ENCODE measurements around the gene TMEM203. TPM values are rescaled to one million over a fixed set of nuclear protein-coding genes. Genes with fewer than 3 reads are reported as not detected.

The TMEM203 gene
- total RNA-seq, 1 donor from 2014 or later: 37.6 TPM

DNA sequence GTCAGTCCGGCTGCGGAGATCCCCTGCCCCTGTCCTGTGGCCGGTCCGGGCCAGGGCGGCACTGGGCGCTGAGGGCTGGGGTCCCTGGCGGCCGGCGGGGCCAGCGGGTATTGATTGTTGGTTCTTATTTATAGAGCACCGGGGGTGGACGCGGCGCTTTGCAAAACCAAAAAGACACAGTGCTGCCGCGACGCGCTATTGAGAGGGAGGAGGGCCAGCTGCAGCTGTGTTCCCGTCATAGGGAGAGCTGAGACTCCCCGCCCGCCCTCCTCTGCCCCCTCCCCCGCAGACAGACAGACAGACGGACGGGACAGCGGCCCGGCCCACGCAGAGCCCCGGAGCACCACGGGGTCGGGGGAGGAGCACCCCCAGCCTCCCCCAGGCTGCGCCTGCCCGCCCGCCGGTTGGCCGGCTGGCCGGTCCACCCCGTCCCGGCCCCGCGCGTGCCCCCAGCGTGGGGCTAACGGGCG lies 38.1 kb downstream of the TMEM203 start:
- no peak for DNase-seq (ENCODE audit: low spot score)

DNA sequence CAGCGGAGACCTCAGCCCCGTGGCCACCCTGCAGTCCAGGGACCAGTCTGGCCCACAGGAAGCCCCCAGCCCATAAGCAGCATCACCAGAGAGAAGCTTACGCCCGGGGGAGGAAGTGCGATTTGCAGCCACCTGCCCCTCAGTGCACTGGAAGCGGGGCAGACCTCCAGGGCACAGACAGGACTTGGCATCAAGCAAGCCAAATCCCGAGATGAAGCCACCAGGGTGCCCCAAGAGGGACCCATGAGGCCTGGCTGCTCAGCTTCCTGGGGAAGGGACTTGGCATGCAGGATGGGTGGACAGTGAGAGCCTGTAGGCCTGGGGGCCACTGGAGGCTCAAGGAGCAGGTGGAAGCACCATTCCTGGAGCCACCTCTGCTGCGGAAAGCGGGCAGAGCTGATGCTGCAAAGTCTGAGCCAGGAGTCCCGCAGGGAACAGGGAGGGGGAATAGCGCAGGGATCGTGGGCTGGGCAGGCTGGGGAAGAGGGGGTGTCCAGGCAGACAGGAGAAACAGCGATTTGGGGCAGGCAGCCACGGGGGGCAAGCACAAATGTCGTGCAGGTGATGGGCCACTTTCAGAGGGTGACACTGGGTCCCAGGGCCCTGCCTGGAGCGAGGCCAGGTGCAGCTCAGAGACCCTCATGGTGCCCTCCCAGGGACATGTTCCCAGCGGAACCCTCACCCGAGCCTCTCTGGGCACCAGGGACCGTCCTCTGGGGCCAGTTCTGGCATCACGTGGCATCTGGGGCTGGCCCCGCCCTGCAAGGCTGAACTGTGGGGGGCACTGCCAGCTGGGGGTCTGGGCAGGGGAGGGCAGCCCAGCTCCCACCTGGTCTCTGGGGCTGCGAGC lies 38.8 kb downstream of the TMEM203 start:
- DNase-seq (ENCODE audit: low spot score): no peak

DNA sequence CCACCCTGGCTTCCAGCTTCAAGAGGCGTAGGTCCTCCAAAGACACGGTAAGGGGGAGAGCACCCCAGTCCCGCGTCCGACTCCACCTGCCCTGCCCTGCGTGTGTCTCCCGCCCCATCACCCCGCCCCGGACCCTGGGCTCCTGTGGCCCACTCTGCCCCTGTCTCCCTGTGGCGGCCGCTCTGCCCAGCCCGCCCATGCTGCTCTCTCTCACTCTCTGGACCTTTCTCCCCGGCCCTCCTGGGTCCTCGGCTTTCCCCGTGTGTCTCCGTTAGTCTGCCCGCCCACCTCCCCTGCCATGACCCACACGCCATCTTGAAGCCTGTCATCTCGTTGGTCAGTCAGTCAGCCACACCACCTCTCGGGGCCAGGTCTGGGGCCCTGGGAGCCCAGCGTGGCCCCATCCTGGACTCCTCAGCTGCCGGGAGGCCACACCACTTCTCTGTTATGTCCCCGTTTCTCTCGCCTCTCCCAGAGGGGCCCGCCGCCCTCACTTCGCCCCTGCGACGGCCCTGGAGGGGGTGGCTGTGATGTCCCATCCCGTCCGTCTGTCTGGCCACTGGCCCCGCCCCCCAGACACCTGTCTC lies 40.1 kb downstream of the TMEM203 start:
- no peak for DNase-seq (ENCODE audit: low spot score)

- no peak for DNase-seq (ENCODE audit: low spot score)
Observed at GRCh38 chr9:137164370-137165249, 40.8 kb downstream of the TMEM203 start.

DNA sequence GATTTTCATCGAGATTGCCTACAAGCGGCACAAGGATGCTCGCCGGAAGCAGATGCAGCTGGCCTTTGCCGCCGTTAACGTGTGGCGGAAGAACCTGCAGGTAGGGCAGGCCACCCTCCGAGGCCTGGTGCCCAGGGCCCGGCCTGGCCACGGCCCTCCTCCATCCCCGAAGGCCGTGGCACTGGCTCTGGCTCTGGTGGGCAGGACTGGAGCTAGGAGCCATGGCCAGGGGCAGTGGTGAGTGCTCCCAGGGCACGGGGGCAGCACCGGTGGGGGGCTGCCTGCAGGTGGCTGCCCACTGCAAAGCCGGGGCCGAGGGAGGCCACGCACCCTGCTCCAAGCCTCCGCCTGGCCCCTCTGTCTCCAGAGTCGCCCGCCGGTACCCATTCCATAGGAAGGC lies 41.6 kb downstream of the TMEM203 start:
- DNase-seq (ENCODE audit: low spot score): no peak

DNA sequence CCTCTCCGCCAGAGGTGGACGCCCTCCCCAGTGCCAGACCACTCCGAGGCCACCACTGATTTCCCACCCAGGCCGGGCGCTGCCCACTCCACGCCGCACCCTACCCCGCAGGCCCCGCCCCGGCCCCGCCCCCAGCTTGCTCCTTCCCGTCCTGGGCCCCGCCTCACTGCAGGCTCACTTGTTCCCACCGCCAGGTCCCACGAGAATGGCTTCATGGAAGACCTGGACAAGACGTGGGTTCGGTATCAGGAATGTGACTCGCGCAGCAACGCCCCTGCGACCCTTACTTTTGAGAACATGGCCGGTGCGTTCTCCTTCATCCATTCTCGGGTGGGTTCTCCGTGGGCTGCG lies 42.1 kb downstream of the TMEM203 start:
- DNase-seq (ENCODE audit: low spot score): no peak

DNA sequence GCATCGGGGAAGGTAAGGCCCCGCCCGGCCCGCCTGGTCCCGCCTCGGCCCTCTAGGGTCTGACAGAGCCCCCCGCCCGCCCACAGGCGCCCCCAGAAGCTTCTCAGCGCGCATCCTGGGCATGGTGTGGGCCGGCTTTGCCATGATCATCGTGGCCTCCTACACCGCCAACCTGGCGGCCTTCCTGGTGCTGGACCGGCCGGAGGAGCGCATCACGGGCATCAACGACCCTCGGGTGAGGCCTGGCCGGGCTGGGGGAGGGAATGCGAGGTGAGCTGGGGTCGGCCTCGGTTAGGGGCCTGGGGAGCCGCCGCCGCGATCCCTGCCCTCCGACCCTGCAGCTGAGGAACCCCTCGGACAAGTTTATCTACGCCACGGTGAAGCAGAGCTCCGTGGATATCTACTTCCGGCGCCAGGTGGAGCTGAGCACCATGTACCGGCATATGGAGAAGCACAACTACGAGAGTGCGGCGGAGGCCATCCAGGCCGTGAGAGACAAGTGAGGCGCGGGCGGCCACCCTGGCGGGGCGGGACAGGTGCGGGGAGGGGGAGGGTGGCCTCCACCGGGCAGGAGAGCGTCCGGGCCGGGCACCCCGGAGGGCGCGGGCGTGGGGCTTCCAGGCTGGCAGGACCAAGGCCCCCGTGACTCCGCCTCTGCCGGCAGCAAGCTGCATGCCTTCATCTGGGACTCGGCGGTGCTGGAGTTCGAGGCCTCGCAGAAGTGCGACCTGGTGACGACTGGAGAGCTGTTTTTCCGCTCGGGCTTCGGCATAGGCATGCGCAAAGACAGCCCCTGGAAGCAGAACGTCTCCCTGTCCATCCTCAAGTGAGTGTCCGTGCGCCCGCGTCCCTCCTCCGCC lies 42.7 kb downstream of the TMEM203 start:
- DNase-seq (ENCODE audit: low spot score): no peak

GRCh38 chr9:137161558-137162486 lies 43.6 kb downstream of the TMEM203 start:
- DNase-seq (ENCODE audit: low spot score): no peak

- DNase-seq (ENCODE audit: low spot score): no peak
Observed at GRCh38 chr9:137160716-137161557, 44.5 kb downstream of the TMEM203 start.

DNA sequence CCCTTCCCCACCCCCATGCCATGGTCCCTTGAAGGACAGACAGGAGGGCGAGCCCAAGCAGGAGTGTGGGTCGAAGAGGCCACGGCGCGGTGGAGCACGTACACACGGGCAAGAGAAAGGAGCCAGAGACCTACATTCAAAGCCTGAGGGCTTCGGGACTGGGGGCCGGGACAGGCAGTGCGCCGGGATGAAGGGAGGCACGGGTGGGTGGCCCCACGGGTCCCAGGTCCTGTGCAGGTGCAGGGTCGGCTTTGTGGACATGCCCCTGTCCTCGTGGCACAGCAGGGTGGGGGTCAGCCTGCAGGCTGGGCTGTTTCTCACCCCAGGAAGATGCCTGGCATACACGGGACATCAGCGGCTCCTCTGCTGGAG lies 45.4 kb downstream of the TMEM203 start:
- DNase-seq (ENCODE audit: low spot score): no peak

DNA sequence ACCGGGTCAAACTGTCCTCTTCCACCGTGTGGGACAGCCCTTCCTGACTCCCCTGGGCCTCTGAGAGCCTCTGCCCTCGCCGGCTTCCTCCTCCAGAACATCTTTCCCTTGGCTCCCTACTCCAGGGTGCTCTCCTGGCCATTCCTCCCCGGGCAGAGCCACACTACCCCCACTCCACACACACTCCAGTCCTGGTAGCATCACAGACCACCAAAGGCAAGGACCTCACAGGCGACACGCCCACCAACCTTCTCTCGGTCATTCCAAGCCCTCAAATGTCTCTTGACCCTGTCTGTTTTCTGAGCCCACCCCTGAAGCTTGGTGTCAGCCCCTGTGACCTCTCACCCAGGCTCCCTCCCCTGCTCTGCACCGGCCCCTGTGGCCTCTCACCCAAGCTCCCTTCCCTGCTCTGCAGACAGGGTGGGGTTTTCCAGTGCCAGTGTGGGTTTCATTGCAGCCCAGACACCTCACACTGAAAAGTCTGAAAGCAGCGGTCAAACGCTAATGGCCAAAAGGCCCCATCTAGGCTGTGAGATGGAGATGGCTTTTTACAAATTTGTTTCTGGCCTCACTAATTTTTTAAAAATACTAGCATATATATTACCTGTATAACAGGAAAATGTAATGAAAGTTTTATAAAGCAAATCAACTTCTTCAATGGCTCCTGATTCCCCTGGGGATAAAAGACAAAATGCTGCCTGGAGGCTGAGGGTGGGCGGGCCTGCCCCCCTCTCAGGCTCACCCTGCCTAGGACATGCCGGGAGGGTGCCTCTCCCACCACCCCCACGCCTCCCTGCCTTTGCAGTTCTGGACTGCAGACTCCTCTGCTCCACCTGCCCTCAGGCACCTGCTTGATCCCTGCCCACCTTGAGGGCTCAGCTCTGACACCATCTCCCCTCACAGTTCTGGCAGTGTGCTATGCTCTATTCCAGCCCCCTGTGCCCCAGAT lies 46.1 kb downstream of the TMEM203 start:
- DNase-seq (ENCODE audit: low spot score): no peak

- no peak for DNase-seq (ENCODE audit: low spot score)
Observed at GRCh38 chr9:137158625-137159024, 46.8 kb downstream of the TMEM203 start.

DNA sequence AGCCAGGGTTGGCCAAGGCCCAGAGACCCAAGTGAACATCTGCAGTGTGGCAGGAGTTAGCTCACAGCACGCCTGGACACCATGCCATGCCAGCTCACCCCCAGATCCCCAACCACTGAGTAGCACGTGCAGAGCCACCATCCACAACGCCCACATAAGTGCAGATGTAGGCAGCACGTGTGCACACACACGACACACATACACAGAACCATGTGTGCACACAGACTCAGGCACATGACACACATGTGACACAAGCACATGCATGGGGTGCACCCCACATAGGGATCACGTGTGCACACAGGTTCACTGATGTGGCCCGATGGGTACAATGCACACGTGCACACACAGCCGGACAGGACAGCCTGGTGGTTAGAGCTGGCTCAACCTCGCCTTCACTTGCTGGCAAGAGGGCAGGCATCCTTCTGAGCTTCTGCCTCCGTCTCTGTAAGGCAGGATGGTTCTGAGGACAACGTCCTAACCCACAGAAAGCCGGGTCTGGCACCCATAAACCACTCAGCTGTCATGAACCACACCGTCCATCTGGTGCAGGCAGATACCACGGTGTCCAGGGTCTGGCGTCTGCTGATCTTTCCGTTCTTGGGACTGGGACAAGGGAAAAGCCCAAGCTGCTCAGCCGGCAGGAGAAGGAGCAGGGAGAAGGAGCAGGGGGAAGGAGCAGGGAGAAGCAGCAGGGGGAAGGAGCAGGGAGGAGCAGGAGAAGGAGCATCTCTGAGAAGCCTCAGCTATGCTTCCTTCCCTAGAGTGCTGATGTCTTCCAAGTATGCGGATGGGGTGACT lies 47.6 kb downstream of the TMEM203 start:
- no peak for DNase-seq (ENCODE audit: low spot score)

GRCh38 chr9:137156567-137157375 lies 48.7 kb downstream of the TMEM203 start:
- DNase-seq (ENCODE audit: low spot score): no peak

All from mucosa of gallbladder (tissue), 1 donor.